ENCODE results near the gene PNMA3. TPM values are rescaled to one million over a fixed set of nuclear protein-coding genes. Genes with fewer than 3 reads are reported as not detected.
"Not testable (repeated sequence)": the region's sequence is repeated elsewhere in the genome, so short reads cannot be mapped to it uniquely, and the experiment has no call there.

PNMA3 gene
- total RNA-seq, 4 donors from 2014 or later, result 0.36 to 0.79 TPM; not detected in 2

DNA sequence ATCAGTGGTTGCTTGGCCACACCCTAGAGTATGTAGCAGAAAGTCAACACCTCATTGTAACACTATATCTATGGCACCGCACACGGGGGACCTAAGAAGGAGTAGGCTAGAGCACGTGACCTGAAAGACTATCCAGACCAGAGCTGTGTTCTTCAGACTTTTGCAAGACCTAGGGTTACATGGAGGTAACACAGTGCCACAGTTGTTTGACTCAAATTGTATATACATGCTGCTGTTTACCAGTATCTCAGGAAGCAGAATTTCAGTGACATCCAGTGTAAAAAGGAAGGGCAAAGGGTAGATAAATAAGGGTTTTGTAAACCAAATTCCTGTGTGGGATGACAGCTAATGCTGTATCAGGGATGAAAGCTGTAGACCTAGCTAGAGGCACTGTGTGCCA is 46.1 kb downstream of the PNMA3 start:
- 75 to 85% methylated on average over 3 of the region's 3 CpGs for WGBS, 2 donors
- intact Hi-C loops (cut with DNase I; ENCODE audit: low total_unique reads), result no loop called here
- DNase-seq (ENCODE audit: low spot score in 2 of 2), result no peak
- TF ChIP-seq, protein P1, sequence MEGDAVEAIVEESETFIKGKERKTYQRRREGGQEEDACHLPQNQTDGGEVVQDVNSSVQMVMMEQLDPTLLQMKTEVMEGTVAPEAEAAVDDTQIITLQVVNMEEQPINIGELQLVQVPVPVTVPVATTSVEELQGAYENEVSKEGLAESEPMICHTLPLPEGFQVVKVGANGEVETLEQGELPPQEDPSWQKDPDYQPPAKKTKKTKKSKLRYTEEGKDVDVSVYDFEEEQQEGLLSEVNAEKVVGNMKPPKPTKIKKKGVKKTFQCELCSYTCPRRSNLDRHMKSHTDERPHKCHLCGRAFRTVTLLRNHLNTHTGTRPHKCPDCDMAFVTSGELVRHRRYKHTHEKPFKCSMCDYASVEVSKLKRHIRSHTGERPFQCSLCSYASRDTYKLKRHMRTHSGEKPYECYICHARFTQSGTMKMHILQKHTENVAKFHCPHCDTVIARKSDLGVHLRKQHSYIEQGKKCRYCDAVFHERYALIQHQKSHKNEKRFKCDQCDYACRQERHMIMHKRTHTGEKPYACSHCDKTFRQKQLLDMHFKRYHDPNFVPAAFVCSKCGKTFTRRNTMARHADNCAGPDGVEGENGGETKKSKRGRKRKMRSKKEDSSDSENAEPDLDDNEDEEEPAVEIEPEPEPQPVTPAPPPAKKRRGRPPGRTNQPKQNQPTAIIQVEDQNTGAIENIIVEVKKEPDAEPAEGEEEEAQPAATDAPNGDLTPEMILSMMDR (IDR thresholded peaks at IDR 0.05), result no peak
- no peak for TF ChIP-seq POLR2A (IDR thresholded peaks at IDR 0.05)
- no peak overlapping the region for H3K4me3 ChIP-seq (ENCODE audit: low read depth, poor library complexity, severe bottlenecking)

DNA sequence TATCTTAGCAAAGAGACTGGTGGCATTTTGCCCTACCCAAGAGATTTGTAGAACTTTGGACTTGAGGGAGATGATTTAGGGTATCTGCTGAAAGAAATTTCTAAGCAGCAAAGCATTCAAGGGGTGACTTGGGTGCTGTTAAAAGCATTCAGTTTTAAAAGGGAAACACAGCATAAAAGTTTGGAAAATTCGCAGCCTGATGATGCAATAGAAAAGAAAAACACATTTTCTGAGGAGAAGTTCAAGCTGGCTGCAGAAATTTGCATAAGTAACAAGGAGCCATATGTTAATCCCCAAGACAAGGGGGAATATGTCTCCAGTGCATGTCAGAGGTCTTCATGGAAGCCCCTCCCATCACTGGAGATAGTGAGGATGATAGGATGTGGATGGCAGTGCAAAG is 48.7 kb downstream of the PNMA3 start:
- H3K4me3 ChIP-seq (ENCODE audit: low read depth, poor library complexity, severe bottlenecking); intact Hi-C loops (cut with DNase I; ENCODE audit: low total_unique reads); DNase-seq (ENCODE audit: low spot score in 2 of 2): not testable (repeated sequence)
- WGBS, 2 donors, result 71 to 88% methylated on average over 1 of the region's 1 CpG

DNA sequence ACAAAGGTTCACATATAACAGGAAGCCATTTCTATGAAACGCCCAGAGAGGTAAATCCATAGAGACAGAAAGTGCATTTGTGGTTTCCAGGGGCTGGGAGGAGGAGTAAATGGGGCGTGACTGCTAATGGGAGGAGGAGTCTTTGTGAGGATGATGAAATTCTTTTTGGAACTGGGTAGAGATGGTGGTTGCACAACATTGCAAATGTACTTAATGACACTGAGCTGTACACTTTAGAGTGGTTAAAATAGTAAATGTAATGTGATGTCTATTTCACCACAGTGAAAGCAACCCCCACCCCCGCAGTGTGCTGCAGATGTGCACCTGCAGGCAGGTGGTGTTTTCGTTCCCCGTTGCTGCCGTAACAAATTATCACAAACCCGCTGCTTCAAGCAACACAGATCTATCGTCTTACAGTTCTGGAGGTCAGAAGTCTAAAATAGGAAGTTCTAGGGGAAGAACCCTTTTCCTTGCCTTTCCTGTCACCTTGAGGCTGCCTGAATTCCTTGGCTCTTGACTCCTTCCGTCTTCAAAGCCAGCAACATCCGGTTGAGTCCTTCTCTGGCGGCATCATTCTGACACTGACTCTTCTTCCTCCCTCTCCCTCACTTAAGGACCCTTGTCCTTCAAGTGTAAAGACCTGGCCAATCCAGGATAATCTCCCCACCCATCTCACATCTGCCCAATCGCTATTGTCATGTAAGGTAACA is 50.0 kb downstream of the PNMA3 start:
- intact Hi-C loops (cut with DNase I; ENCODE audit: low total_unique reads); H3K4me3 ChIP-seq (ENCODE audit: low read depth, poor library complexity, severe bottlenecking); DNase-seq (ENCODE audit: low spot score in 2 of 2): not testable (repeated sequence)
- 51% methylated on average over 2 of the region's 12 CpGs; no CpG with 5 or more reads in 1 of the 2 donors for WGBS, 2 donors

Other genes starting within 250 kb of the PNMA3 start
- gene CETN2, start 225.7 kb upstream of the PNMA3 start, total RNA-seq, result 10 to 100 TPM; 10.5 to 18.8 (median 13.5) TPM
- 10 to 100 TPM; 13.2 to 22.5 (median 17.9) TPM for gene NSDHL, start 225.4 kb upstream of the PNMA3 start, total RNA-seq
- gene ZNF185, start 158.4 kb upstream of the PNMA3 start, total RNA-seq, result 10 to 100 TPM; 58.8 to 77.1 (median 72.1) TPM
- not detected for gene PNMA5, start 62.4 kb upstream of the PNMA3 start, total RNA-seq
- gene PNMA6A, start 16.0 kb downstream of the PNMA3 start, total RNA-seq, result 1 to 10 TPM in 1 of 4 donors, under 1 TPM in 3; 0.08 to 1.5 (median 0.46) TPM
- gene MAGEA1, start 122.8 kb downstream of the PNMA3 start, total RNA-seq, result not detected

Data from lower leg skin (tissue), 4 donors.